Loucy (cell line): ENCODE results near the gene KIDINS220.

Source experiments
- H2AFZ ChIP-seq: fragments of 200-600 bp; sonication (generic); 2 replicates; pipeline ENCODE4 v1.6.0; 2016; ENCODE audit warnings: antibody characterized with exemption, mild to moderate bottlenecking, low read length, moderate library complexity
- H3F3A ChIP-seq: fragments of 200-600 bp; 2 replicates; pipeline ENCODE4 v1.6.0; 2016; ENCODE audit warnings: antibody characterized with exemption, low read depth, mild to moderate bottlenecking
- H3K27me3 ChIP-seq: fragments of 200-600 bp; sonication (generic); 2 replicates; pipeline ENCODE4 v1.6.1; 2014; ENCODE audit warnings: low read length, mild to moderate bottlenecking; ENCODE audit not compliant: insufficient read depth, poor library complexity, severe bottlenecking
- H3K36me3 ChIP-seq: fragments of 200-600 bp; sonication (generic); 2 replicates; pipeline ENCODE4 v1.6.1; 2016; ENCODE audit warnings: low read length; ENCODE audit not compliant: insufficient read depth
- H3K4me1 ChIP-seq: fragments of 200-600 bp; sonication (generic); 2 replicates; pipeline ENCODE4 v1.5.1; 2014; ENCODE audit warnings: low read length, mild to moderate bottlenecking; ENCODE audit not compliant: insufficient read depth, poor library complexity, severe bottlenecking
- H3K4me2 ChIP-seq: fragments of 200-600 bp; sonication (generic); 2 replicates; pipeline ENCODE4 v1.6.0; 2014; ENCODE audit warnings: antibody characterized with exemption, low read length, low read depth, mild to moderate bottlenecking; ENCODE audit not compliant: poor library complexity, severe bottlenecking
- H3K4me3 ChIP-seq: fragments of 200-600 bp; sonication (generic); 2 replicates; pipeline ENCODE4 v1.5.1; 2014; ENCODE audit warnings: low read length, mild to moderate bottlenecking, mixed read lengths; ENCODE audit not compliant: poor library complexity, severe bottlenecking
- H3K79me2 ChIP-seq: fragments of 200-600 bp; sonication (generic); 2 replicates; pipeline ENCODE4 v1.6.1; 2014; ENCODE audit warnings: low read length; ENCODE audit not compliant: insufficient read depth
- H3K9ac ChIP-seq: fragments of 200-600 bp; sonication (generic); 2 replicates; pipeline ENCODE4 v1.6.0; 2014; ENCODE audit warnings: mild to moderate bottlenecking, low read depth, low read length, moderate library complexity; ENCODE audit not compliant: poor library complexity, severe bottlenecking
- H3K9me2 ChIP-seq: fragments of 200-600 bp; sonication (generic); replicated peaks from 2 replicates; pipeline ENCODE4 v1.6.1; 2016; ENCODE audit warnings: low read depth, low read length, mixed read lengths
- H3K9me3 ChIP-seq: fragments of 200-600 bp; sonication (generic); 2 replicates; pipeline ENCODE4 v1.6.1; 2014; ENCODE audit warnings: mild to moderate bottlenecking, antibody characterized with exemption, low read length, low read depth; ENCODE audit not compliant: insufficient read depth
- H4K20me1 ChIP-seq: fragments of 200-600 bp; sonication (generic); 2 replicates; pipeline ENCODE4 v1.6.0; 2014; ENCODE audit warnings: antibody characterized with exemption, low read length, mild to moderate bottlenecking; ENCODE audit not compliant: insufficient read depth, poor library complexity, severe bottlenecking
- EZH2phosphoT487 ChIP-seq: fragments of 200-600 bp; IDR thresholded peaks from 2 replicates; pipeline ENCODE4 v1.6.1; 2018; ENCODE audit warnings: antibody characterized with exemption, mild to moderate bottlenecking, moderate library complexity, borderline replicate concordance
- TF ChIP-seq, protein P1 (sequence below): fragments of 200-600 bp; sonication (generic); conservative IDR thresholded peaks from 2 replicates; pipeline ENCODE4 v1.5.1; 2014; ENCODE audit warnings: mild to moderate bottlenecking, antibody characterized with exemption, low read length

Gene KIDINS220

DNA sequence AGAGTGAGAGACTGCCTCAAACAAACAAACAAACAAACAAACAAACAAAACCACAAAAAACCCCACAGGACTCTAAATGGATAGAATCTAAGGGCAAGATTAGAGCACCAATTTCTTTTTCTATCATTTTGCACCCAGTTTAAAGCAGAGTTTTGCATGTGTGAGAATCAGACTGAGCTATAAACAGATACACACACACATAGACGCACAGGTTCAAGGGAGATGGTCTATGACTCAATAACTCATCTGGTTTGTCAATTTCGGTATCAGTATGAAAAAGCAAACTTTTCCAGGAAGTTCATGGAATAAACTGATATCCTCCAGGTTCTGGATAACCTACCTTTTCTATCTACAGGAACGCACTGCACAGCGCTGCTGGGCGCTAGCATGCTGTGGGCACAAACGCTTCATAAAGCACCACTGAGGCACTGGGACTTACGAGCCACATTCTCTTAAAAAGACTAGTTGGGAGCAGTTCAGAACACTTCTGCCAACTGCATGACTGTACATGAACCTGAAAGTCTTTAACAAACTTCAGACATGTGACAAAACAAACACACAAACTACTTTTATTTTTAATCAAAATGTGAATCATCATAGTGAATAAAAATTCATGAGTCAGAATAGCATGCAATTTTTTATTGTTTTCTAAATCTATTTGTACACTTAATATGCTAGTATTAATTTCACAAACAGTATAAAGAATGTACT, 109.0 kb downstream of the KIDINS220 start:
- TF ChIP-seq EZH2phosphoT487, result no peak
- TF ChIP-seq, protein P1, sequence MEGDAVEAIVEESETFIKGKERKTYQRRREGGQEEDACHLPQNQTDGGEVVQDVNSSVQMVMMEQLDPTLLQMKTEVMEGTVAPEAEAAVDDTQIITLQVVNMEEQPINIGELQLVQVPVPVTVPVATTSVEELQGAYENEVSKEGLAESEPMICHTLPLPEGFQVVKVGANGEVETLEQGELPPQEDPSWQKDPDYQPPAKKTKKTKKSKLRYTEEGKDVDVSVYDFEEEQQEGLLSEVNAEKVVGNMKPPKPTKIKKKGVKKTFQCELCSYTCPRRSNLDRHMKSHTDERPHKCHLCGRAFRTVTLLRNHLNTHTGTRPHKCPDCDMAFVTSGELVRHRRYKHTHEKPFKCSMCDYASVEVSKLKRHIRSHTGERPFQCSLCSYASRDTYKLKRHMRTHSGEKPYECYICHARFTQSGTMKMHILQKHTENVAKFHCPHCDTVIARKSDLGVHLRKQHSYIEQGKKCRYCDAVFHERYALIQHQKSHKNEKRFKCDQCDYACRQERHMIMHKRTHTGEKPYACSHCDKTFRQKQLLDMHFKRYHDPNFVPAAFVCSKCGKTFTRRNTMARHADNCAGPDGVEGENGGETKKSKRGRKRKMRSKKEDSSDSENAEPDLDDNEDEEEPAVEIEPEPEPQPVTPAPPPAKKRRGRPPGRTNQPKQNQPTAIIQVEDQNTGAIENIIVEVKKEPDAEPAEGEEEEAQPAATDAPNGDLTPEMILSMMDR, result no peak
- Histone ChIP-seq H3K4me3 (no peak overlapping the region), H3K27me3 (no peaks in the 10 kb centered on the region), H3K4me1 (no peaks in the 10 kb centered on the region), H2AFZ (no peak overlapping the region), H3K36me3 (peaks cover 42% of the 10 kb centered on the region; the same call in 1 of the 2 replicates), H4K20me1 (no peaks in the 10 kb centered on the region), H3F3A (no peaks in the 10 kb centered on the region), H3K9ac (no peak overlapping the region), H3K79me2 (no peaks in the 10 kb centered on the region), H3K9me3 (no peaks in the 10 kb centered on the region), H3K9me2 (no peaks in the 10 kb centered on the region), H3K4me2 (no peak overlapping the region)

DNA sequence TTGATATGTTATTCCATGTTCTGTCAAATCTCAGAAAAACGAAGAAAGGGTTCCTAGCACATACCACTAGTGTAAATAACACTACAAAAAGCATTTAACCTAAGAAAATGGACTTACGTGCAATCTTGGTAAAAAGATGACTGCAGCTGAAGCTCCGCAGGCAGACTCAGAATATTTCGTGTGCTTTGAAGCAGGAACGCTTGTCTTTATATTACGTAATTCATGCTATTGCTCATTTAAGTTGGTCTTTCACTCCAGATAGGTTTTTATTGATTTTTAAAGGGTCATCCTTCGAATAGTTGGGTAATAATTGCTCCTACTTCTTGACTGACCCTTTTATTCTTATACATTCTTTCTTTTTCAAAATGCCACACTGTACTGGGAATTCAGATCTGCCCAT, 111.6 kb downstream of the KIDINS220 start:
- no peak for TF ChIP-seq EZH2phosphoT487
- TF ChIP-seq, protein P1, result no peak
- Histone ChIP-seq H3K4me2 (no peak overlapping the region), H3K4me3 (no peak overlapping the region), H3K9me2 (no peaks in the 10 kb centered on the region), H3K79me2 (no peaks in the 10 kb centered on the region), H2AFZ (no peak overlapping the region), H3K27me3 (no peaks in the 10 kb centered on the region), H3F3A (no peaks in the 10 kb centered on the region), H4K20me1 (no peaks in the 10 kb centered on the region), H3K4me1 (no peaks in the 10 kb centered on the region), H3K9ac (no peak overlapping the region), H3K9me3 (no peaks in the 10 kb centered on the region), H3K36me3 (peaks cover 18% of the 10 kb centered on the region; the same call in 1 of the 2 replicates)

DNA sequence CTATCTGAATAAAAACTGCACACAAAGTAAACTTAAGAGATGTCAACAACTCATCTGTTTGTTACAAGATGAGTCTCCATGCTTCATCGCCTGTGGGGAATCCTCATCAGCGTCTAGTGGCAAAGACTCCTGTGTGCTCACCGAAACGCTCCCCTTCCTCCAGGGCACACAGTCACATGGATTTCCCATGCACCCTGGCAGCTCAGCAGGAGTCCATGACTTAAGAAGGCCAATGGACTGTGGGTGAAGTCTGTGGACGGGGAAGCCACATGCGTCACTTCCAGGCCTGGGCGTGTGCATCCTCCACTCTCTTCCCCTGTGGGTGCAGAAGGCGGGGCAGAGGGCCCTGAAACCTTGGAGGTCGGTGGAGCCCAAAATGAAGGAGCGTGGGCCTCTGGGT, 114.4 kb downstream of the KIDINS220 start:
- no peak overlapping the region for H3K9ac ChIP-seq
- no peak overlapping the region for H2AFZ ChIP-seq
- H3K27me3 ChIP-seq, result no peaks in the 10 kb centered on the region
- H3F3A ChIP-seq, result no peaks in the 10 kb centered on the region
- H3K9me2 ChIP-seq, result no peaks in the 10 kb centered on the region
- no peak for TF ChIP-seq EZH2phosphoT487
- TF ChIP-seq, protein P1, result no peak
- no peaks in the 10 kb centered on the region for H4K20me1 ChIP-seq
- no peaks in the 10 kb centered on the region for H3K79me2 ChIP-seq
- H3K4me3 ChIP-seq, result no peak overlapping the region
- no peaks in the 10 kb centered on the region for H3K9me3 ChIP-seq
- no peaks in the 10 kb centered on the region for H3K36me3 ChIP-seq
- no peaks in the 10 kb centered on the region for H3K4me1 ChIP-seq
- no peak overlapping the region for H3K4me2 ChIP-seq
